H1 (cell line): ENCODE measurements around the gene TPSG1. TPM values are rescaled to one million over a fixed set of nuclear protein-coding genes. Genes with fewer than 3 reads are reported as not detected.

Experiments used
- CTCF ChIA-PET: fragments of 300-600 bp; sonication (Branson Sonifier 250); formaldehyde crosslinking; loops from one replicate; lab custom pipeline; 2021; ENCODE audit not compliant: partially characterized antibody; lab: Charles Lee
- POLR2A ChIA-PET: fragments of 300-600 bp; sonication (Branson Sonifier 250); formaldehyde crosslinking; loops from one replicate; lab custom pipeline; 2021; ENCODE audit warnings: inconsistent platforms; ENCODE audit not compliant: partially characterized antibody; lab: Charles Lee
- DNase-seq, 2 experiments: peaks; one replicate each; pipeline versions ENCODE4 v3.0.0 to v3.0.0-alpha.2; 2010 to 2022; ENCODE audit warnings: low spot score in 2 of 2, low read depth in 1 of 2, mixed read lengths in 1 of 2
- FAIRE-seq: peaks from 2 replicates; lab custom pipeline; 2011; peaks lifted over from hg19 to GRCh38; lab: Jason Lieb, UNC
- H2AFZ ChIP-seq: 2 replicates; pipeline ENCODE4 v1.8.1; 2012; ENCODE audit warnings: low read length, inconsistent platforms
- H2AK5ac ChIP-seq: 2 replicates; pipeline ENCODE4 v1.6.1; 2013; ENCODE audit warnings: low read depth, low read length
- H2BK120ac ChIP-seq: replicated peaks from 2 replicates; pipeline ENCODE3; 2013; ENCODE audit warnings: low read depth, low read length, inconsistent platforms
- H2BK12ac ChIP-seq: 2 replicates; pipeline ENCODE4 v1.6.1; 2013; ENCODE audit warnings: low read depth, low read length
- H2BK15ac ChIP-seq: 2 replicates; pipeline ENCODE4 v1.6.1; 2013; ENCODE audit warnings: low read length
- H2BK20ac ChIP-seq: 2 replicates; pipeline ENCODE4 v1.6.1; 2013; ENCODE audit warnings: low read length
- H2BK5ac ChIP-seq: 2 replicates; pipeline ENCODE4 v1.6.1; 2013; ENCODE audit warnings: low read depth, low read length
- H3K14ac ChIP-seq: 2 replicates; pipeline ENCODE4 v1.6.1; 2013; ENCODE audit warnings: inconsistent platforms; ENCODE audit not compliant: insufficient read length
- H3K18ac ChIP-seq: 2 replicates; pipeline ENCODE4 v1.6.1; 2013; ENCODE audit warnings: low read length; ENCODE audit errors: extremely low read depth
- H3K23ac ChIP-seq: 2 replicates; pipeline ENCODE4 v1.6.1; 2013; ENCODE audit warnings: inconsistent platforms; ENCODE audit not compliant: insufficient read length
- H3K23me2 ChIP-seq: 2 replicates; pipeline ENCODE4 v1.6.1; 2013; ENCODE audit warnings: low read depth, low read length
- H3K27ac ChIP-seq: 2 replicates; pipeline ENCODE4 v1.6.1; 2011; ENCODE audit warnings: low read depth, low read length, inconsistent platforms
- H3K27me3 ChIP-seq, 4 experiments: replicated peaks in 1 of 4; 1 replicate in 1 of 4; 2 replicates in 3 of 4; pipeline versions ENCODE4 v1.6.1 to v1.8.1; 2011 to 2013; ENCODE audit warnings: low read length in 3 of 4, mild to moderate bottlenecking in 3 of 4, inconsistent platforms in 2 of 4, mixed read lengths in 2 of 4, moderate library complexity in 1 of 4; ENCODE audit not compliant: control insufficient read depth in 3 of 4, insufficient read depth in 3 of 4; ENCODE audit errors: extremely low read depth in 1 of 4
- H3K36me3 ChIP-seq, 4 experiments: 2 replicates each; pipeline versions ENCODE4 v1.6.1 to v1.8.1; 2011 to 2013; ENCODE audit warnings: mild to moderate bottlenecking in 4 of 4, low read length in 3 of 4, moderate library complexity in 2 of 4, control low read depth in 1 of 4, inconsistent platforms in 1 of 4; ENCODE audit not compliant: insufficient read depth in 4 of 4, control insufficient read depth in 2 of 4
- H3K4ac ChIP-seq: replicated peaks from 2 replicates; pipeline ENCODE3; 2013; ENCODE audit warnings: low read length, low read depth, mixed read lengths, inconsistent platforms; ENCODE audit not compliant: insufficient read length
- H3K4me1 ChIP-seq, 4 experiments: replicated peaks in 1 of 4; 1 replicate in 1 of 4; 2 replicates in 3 of 4; pipeline versions ENCODE4 v1.6.1 to v1.8.1; 2011 to 2013; ENCODE audit warnings: low read length in 3 of 4, inconsistent platforms in 2 of 4, mixed read lengths in 1 of 4; ENCODE audit not compliant: insufficient read depth in 4 of 4, control insufficient read depth in 3 of 4
- H3K4me2 ChIP-seq, 2 experiments: 2 replicates each; pipeline versions ENCODE4 v1.6.1 to v1.8.1; 2011 to 2013; ENCODE audit warnings: low read depth in 2 of 2, low read length in 2 of 2, control low read depth in 1 of 2, inconsistent platforms in 1 of 2, mild to moderate bottlenecking in 1 of 2; ENCODE audit not compliant: insufficient read depth in 1 of 2
- H3K4me3 ChIP-seq, 4 experiments: fragments of 200-600, 300-600 bp in 1 of 4; sonication (generic), shearing (Covaris generic), sonication (Bioruptor Twin) in 1 of 4; 2 replicates each; pipeline versions ENCODE4 v1.5.1 to v1.8.1; 2011 to 2016; ENCODE audit warnings: low read length in 4 of 4, low read depth in 3 of 4, control low read depth in 2 of 4, inconsistent platforms in 2 of 4, mild to moderate bottlenecking in 2 of 4, mixed read lengths in 1 of 4, moderate library complexity in 1 of 4; ENCODE audit not compliant: insufficient read depth in 2 of 4; ENCODE audit errors: extremely low read depth in 1 of 4
- H3K56ac ChIP-seq: replicated peaks from 2 replicates; pipeline ENCODE3; 2013; ENCODE audit warnings: low read depth, mild to moderate bottlenecking, mixed read lengths, low read length, inconsistent platforms; ENCODE audit not compliant: insufficient read length
- H3K79me1 ChIP-seq: 2 replicates; pipeline ENCODE4 v1.6.1; 2013; ENCODE audit warnings: low read depth, low read length, control low read depth
- H3K79me2 ChIP-seq, 2 experiments: 2 replicates each; pipeline versions ENCODE4 v1.6.1 to v1.8.1; 2012 to 2013; ENCODE audit warnings: low read length in 2 of 2, mild to moderate bottlenecking in 2 of 2, inconsistent platforms in 1 of 2; ENCODE audit not compliant: insufficient read depth in 2 of 2, control insufficient read depth in 1 of 2
- H3K9ac ChIP-seq, 4 experiments: replicated peaks in 1 of 4; 1 replicate in 1 of 4; 2 replicates in 3 of 4; pipeline versions ENCODE4 v1.6.1 to v1.8.1; 2011 to 2013; ENCODE audit warnings: low read depth in 3 of 4, low read length in 3 of 4, control low read depth in 2 of 4, mild to moderate bottlenecking in 2 of 4, moderate library complexity in 2 of 4, inconsistent platforms in 1 of 4; ENCODE audit errors: extremely low read depth in 1 of 4
- H3K9me3 ChIP-seq, 2 experiments: 2 replicates each; pipeline versions ENCODE4 v1.6.1 to v1.8.1; 2012 to 2013; ENCODE audit warnings: mild to moderate bottlenecking in 2 of 2, moderate library complexity in 2 of 2, control low read depth in 1 of 2, inconsistent platforms in 1 of 2, low read depth in 1 of 2, low read length in 1 of 2, mixed read lengths in 1 of 2; ENCODE audit not compliant: insufficient read depth in 2 of 2
- H4K20me1 ChIP-seq, 2 experiments: replicated peaks in 1 of 2; 2 replicates each; pipeline versions ENCODE3 to v1.8.1; 2011 to 2013; ENCODE audit warnings: inconsistent platforms in 2 of 2, low read length in 2 of 2, mild to moderate bottlenecking in 1 of 2; ENCODE audit not compliant: insufficient read depth in 2 of 2, control insufficient read depth in 1 of 2
- H4K5ac ChIP-seq: 2 replicates; pipeline ENCODE4 v1.6.1; 2013; ENCODE audit warnings: low read length, low read depth, mixed read lengths, inconsistent platforms; ENCODE audit not compliant: insufficient read length
- H4K8ac ChIP-seq: 2 replicates; pipeline ENCODE4 v1.8.0; 2013; ENCODE audit warnings: mild to moderate bottlenecking, moderate library complexity, low read length, inconsistent platforms; ENCODE audit not compliant: insufficient read depth; ENCODE audit errors: extremely low read depth
- H4K91ac ChIP-seq: replicated peaks from 2 replicates; pipeline ENCODE3; 2013; ENCODE audit warnings: low read length, mixed read lengths, inconsistent platforms; ENCODE audit not compliant: insufficient read length
- JUND ChIP-seq: IDR thresholded peaks from 2 replicates; pipeline ENCODE4 v1.6.1; 2011; ENCODE audit warnings: mild to moderate bottlenecking, improper control_type of control experiment, low read length
- NANOG ChIP-seq: IDR thresholded peaks from 2 replicates; pipeline ENCODE4 v1.6.1; 2011; ENCODE audit warnings: low read length, low read depth, mild to moderate bottlenecking, inconsistent platforms; ENCODE audit not compliant: insufficient read depth, poor library complexity, severe bottlenecking
- SRF ChIP-seq: IDR thresholded peaks from 2 replicates; pipeline ENCODE4 v1.6.1; 2011; ENCODE audit warnings: mild to moderate bottlenecking, low read depth, low read length, moderate library complexity
- WGBS, 2 experiments: shearing (Covaris generic) in 1 of 2; methylation state at CpG; one replicate each; pipeline versions ENCODE4 v1.1.6 to v1.1.7; 2013 to 2015; ENCODE audit warnings: low lambda C conversion rate in 2 of 2, mixed read lengths in 2 of 2, inconsistent platforms in 1 of 2, low coverage in 1 of 2, missing lambda C conversion rate in 1 of 2; ENCODE audit not compliant: insufficient replicate concordance in 2 of 2, insufficient coverage in 1 of 2, insufficient read length in 1 of 2; ENCODE audit errors: extremely low coverage in 1 of 2, missing lambda C conversion rate in 1 of 2; 5-methylcytosine and 5-hydroxymethylcytosine counted together
- polyA plus RNA-seq, 7 experiments: library from polyadenylated mRNA; depleted of rRNA in 3 of 7; stranded (reverse) in 5 of 7; unstranded in 2 of 7; fragments of >200 nt in 5 of 7; fragments of 200-250 nt in 2 of 7; gene quantifications; 1 replicate in 5 of 7; 2 replicates in 1 of 7; 4 replicates in 1 of 7; pipeline versions ENCODE4 v1.2.1 to v1.2.3, GENCODE V29; 2011 to 2013; ENCODE audit warnings: missing spikeins in 2 of 7, mixed read lengths in 2 of 7
- total RNA-seq: library from RNA; stranded (reverse); fragmentation: NEBNext Ultra II Directional; extraction: Animal tissue kit (Norgen Biotek cat#: 25700); gene quantifications from 2 replicates; pipeline ENCODE4 v1.2.1, GENCODE V29; 2021

The TPSG1 gene
- total and polyA plus RNA-seq, 2 of the 8 experiments (the other 6 are each of a cell fraction or from before 2014, with no cell fraction given), result not detected

GRCh38 chr16:1215574-1216295 lies 9.3 kb downstream of the TPSG1 start:
- H3K4me3 ChIP-seq, result no peak overlapping the region
- no peak overlapping the region for H4K8ac ChIP-seq
- ChIA-PET CTCF (interaction anchor here (0.7 to 1.3 kb wide), 3 partner anchors 11 to 148 kb away, joined by 3 to 4 read pairs (median 4); no protein-coding TSS in a partner anchor), POLR2A (interaction anchor here (0.5 kb wide), 1 partner anchor 65 kb away, joined by 4 read pairs; no protein-coding TSS in a partner anchor)
- H3K9ac ChIP-seq, result no peak overlapping the region
- no peaks in the 10 kb centered on the region for H3K79me2 ChIP-seq
- H2BK120ac ChIP-seq, result no peak overlapping the region
- no peak overlapping the region for H3K18ac ChIP-seq
- H3K23ac ChIP-seq, result no peak overlapping the region
- H3K27me3 ChIP-seq, result no peaks in the 10 kb centered on the region
- H2BK20ac ChIP-seq, result no peak overlapping the region
- FAIRE-seq (no peak), DNase-seq (no peak)
- no peak overlapping the region for H2BK15ac ChIP-seq
- H2AFZ ChIP-seq, result no peak overlapping the region
- no peak overlapping the region for H2BK12ac ChIP-seq
- H3K56ac ChIP-seq, result no peak overlapping the region
- no peak overlapping the region for H3K27ac ChIP-seq
- WGBS, 2 experiments, result 88% methylated on average over 20 of the region's 32 CpGs; no CpG with 5 or more reads in 1 of the 2 experiments
- H4K5ac ChIP-seq, result no peak overlapping the region
- no peaks in the 10 kb centered on the region for H3K4me1 ChIP-seq
- no peak overlapping the region for H3K14ac ChIP-seq
- no peak overlapping the region for H4K91ac ChIP-seq
- H2BK5ac ChIP-seq, result no peak overlapping the region
- no peak overlapping the region for H2AK5ac ChIP-seq
- no peak overlapping the region for H3K4me2 ChIP-seq
- H3K36me3 ChIP-seq, result peaks cover 4 to 72% (median 11%) of the 10 kb centered on the region in 4 experiments; a peak in 6 of 8 replicates
- TF ChIP-seq NANOG, result no peak
- no peak for TF ChIP-seq JUND
- TF ChIP-seq SRF, result no peak
- no peaks in the 10 kb centered on the region for H3K9me3 ChIP-seq
- no peaks in the 10 kb centered on the region for H3K23me2 ChIP-seq
- no peak overlapping the region for H3K4ac ChIP-seq
- no peaks in the 10 kb centered on the region for H3K79me1 ChIP-seq
- H4K20me1 ChIP-seq, result peaks cover 0 to 4% of the 10 kb centered on the region in 2 experiments
